ENCODE results near the gene ST3GAL3.

DNA sequence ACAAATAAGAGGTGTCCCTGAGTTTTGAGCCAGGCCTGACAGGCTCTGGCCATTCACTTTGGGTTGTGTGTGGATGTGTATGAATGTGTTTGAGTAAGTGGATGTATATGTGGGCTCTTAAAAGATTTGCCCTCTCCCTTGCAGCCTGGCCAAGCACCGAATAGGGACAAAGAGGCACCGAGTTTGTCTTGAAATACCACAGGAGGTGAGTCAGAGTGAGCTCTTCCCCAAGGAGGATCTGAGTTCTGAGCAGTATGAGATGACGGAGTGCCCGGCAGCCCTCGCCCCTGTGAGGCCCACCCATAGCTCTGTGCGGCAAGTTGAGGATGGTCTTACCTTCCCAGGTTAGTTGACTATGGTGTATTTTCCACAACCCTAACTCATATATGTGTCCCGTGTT, 38.4 kb upstream of the ST3GAL3 start:
- TF ChIP-seq, protein P1, sequence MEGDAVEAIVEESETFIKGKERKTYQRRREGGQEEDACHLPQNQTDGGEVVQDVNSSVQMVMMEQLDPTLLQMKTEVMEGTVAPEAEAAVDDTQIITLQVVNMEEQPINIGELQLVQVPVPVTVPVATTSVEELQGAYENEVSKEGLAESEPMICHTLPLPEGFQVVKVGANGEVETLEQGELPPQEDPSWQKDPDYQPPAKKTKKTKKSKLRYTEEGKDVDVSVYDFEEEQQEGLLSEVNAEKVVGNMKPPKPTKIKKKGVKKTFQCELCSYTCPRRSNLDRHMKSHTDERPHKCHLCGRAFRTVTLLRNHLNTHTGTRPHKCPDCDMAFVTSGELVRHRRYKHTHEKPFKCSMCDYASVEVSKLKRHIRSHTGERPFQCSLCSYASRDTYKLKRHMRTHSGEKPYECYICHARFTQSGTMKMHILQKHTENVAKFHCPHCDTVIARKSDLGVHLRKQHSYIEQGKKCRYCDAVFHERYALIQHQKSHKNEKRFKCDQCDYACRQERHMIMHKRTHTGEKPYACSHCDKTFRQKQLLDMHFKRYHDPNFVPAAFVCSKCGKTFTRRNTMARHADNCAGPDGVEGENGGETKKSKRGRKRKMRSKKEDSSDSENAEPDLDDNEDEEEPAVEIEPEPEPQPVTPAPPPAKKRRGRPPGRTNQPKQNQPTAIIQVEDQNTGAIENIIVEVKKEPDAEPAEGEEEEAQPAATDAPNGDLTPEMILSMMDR (IDR thresholded peaks at IDR 0.05; ENCODE audit: low read depth, low read length), result no peak
- no peak for TF ChIP-seq POLR2A (IDR thresholded peaks at IDR 0.05; ENCODE audit: extremely low read depth, insufficient read length)

All from NB4 (cell line).